HG03025 (cell line): Measurements from ENCODE around the gene EIF4E1B.

Experiments
- ATAC-seq: cut with Tn5 transposase; IDR thresholded peaks from one replicate; pipeline ENCODE4 v1.9.1; 2021; ENCODE audit warnings: mild to moderate bottlenecking, moderate library complexity; ENCODE audit not compliant: unreplicated experiment, low FRiP score

EIF4E1B gene

GRCh38 chr5:176644878-176645670, 14.6 kb downstream of the EIF4E1B start:
- no peak for ATAC-seq

GRCh38 chr5:176646049-176646706, 15.7 kb downstream of the EIF4E1B start:
- ATAC-seq: no peak

GRCh38 chr5:176646707-176647029, 16.2 kb downstream of the EIF4E1B start:
- ATAC-seq: peak; percentile 24

GRCh38 chr5:176647030-176647842, 16.8 kb downstream of the EIF4E1B start, which contains the start of gene TSPAN17:
Gene TSPAN17 (plus strand): TSS chr5:176647484. CDS start chr5:176647616, 132 bp downstream.
- ATAC-seq: peak; percentile 88

- ATAC-seq: no peak
Observed at GRCh38 chr5:176647843-176648473, 17.5 kb downstream of the EIF4E1B start.

- no peak for ATAC-seq
Observed at GRCh38 chr5:176648474-176649194, 18.2 kb downstream of the EIF4E1B start.

GRCh38 chr5:176650354-176650884, 19.9 kb downstream of the EIF4E1B start:
- ATAC-seq: no peak

- no peak for ATAC-seq
Observed at GRCh38 chr5:176651472-176651980, 21.1 kb downstream of the EIF4E1B start.

GRCh38 chr5:176652136-176652535, 21.7 kb downstream of the EIF4E1B start:
- no peak for ATAC-seq

GRCh38 chr5:176653401-176654385, 23.2 kb downstream of the EIF4E1B start:
- no peak for ATAC-seq

GRCh38 chr5:176654856-176655255, 24.4 kb downstream of the EIF4E1B start:
- no peak for ATAC-seq

GRCh38 chr5:176656467-176656990, 26.1 kb downstream of the EIF4E1B start:
- ATAC-seq: no peak

- no peak for ATAC-seq
Observed at GRCh38 chr5:176658007-176658599, 27.6 kb downstream of the EIF4E1B start.

GRCh38 chr5:176658817-176659511, 28.5 kb downstream of the EIF4E1B start:
- ATAC-seq: no peak

GRCh38 chr5:176659512-176659839, 29.0 kb downstream of the EIF4E1B start:
- no peak for ATAC-seq

GRCh38 chr5:176659860-176660461, 29.5 kb downstream of the EIF4E1B start:
- no peak for ATAC-seq

GRCh38 chr5:176660530-176660859, 30.0 kb downstream of the EIF4E1B start:
- no peak for ATAC-seq
